ENCODE results near the gene CRYGN.

CRYGN gene

DNA sequence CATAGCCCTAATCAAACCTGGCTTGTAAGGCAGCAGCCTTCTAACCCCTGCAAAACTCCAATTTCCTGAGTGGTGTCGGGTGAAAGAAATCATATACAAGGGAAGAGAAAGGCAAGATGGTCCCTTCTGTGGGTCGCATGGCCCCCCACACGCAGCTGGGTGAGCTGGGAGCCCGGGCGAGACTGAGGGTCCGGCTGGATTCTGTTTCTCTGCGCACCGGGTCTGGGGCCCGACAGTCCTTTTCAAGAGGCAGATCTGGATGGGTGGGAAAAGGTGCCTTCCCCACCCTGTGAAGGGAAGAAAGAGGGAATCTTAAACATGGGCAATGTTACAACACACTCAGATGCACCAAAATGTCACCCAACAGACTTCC, 48.6 kb downstream of the CRYGN start:
- no peak for DNase-seq (ENCODE audit: low read depth)

DNA sequence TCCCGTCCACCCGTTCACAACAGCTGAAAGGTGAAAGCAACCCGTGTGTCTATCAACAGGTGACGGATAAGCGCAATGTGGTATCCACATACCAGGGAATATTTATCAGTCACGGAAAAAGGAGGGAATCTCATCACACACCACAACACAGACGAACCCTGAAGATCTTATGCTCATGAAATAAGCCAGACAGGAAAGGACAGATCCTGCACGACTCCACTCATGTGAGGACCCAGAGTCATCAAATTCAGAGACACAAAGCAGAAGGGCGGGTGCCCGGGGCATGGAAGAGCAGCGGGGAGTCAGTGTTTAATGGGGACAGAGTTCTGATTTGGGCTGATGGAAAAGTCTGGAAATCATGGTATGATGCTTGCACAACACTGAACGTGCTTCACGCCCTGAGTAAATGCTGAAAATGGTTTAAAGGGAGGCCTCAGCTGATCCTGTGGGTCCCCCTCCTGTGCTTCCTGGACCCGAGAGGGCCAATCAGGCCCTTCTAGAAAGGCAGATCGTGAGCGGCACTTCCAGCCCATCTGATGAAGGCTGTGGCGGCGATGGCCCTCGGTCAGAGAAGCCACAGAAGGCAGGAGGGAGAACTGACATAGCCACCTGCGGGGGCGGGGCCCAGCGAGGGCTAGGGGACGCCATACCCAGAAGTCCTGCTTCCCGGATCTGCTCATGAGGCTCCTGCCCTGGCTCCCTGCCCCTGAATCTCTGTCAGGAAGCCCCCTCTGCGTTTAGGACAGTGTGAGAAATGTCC, 49.2 kb downstream of the CRYGN start:
- no peak for DNase-seq (ENCODE audit: low read depth)

DNA sequence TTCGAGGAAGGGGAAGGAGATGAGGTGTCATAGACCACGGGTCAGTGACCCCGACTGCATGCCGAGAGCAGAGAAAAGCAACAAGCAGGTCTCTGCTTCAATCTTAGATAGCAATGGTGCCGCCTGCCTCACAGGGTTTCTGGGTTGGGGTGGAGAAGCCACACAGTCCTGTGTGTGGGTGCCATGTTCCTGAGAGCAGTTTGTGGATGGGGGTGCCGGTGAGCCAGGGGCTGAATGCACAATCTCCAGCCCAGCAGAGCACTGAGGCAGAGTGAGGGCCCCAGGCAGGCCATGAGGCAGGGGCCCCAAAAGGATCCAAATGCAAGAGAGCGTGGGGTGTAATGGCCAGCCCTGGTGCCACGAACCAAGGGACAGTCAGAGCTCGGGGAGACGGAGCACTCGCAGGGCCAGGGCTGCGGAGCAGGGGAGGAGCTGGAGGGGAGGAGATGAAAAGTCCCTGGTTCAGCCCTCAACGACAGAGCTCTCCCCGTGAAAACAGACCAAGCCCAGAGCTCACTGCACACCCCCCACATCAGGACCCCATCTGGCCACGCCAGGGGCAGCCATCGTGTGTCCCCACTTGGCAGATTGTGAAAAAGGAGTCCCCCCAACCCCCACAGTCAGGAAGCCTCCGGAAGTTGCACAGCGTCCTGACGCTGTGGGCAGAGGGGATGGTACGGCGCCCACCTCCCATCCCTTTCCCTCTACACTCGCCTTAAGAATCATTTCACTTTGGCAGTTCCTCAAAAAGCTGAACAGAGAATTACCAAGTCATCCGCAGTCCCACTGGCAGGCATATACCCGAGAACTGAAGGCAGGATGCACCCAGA, 50.0 kb downstream of the CRYGN start:
- DNase-seq (ENCODE audit: low read depth) = no peak

DNA sequence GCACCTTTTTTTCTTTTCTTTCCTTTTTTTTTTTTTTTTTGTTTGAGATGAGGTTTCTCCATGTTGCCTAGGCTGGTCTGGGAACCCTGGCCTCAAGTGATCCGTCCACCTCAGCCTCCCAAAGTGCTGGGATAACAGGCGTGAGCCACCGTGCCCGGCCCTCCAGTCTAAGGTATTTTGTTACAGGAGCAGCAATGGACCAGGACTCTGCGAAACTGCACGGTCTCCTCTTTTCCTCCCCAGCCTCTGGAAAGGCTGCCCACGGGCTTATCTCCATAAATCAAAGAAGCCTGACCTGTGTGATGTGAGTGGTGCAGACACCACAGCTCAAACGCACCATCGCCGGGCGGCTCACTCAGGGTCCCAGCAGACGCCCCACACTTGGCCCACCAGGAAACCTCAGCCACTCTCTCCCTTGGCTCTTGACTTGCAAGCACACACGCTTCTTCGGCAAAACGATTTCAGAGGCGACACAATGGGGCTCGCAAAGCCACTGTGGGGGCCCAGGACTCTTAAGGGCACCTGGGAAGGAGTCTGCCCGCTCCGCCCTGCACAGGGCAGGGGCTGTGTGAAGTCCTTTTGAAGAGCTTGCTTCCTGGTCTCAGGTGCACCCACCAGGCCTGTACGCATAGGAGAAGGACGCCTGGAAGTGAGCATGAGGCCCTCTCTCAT, 50.7 kb downstream of the CRYGN start:
- DNase-seq (ENCODE audit: low read depth) = no peak

DNA sequence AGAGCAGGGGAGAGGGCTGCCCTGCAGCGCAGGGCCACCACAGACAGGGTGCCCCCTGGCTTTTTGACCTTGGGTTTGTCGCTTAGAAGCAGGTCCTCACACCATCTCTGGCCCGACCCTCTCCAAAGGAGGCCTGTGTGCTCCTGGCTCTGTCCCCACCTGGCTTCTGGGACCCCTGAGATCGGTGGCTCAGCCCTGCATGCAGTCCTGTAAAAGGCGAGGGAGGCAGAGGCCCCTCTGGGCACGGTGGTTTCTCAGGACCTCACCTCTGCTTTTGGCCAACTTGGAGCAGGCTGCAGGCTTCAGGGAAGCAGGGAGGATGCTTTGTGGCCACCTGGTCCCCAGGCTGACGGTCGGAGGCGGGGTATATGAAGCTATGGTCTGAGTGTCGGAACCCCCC, 51.5 kb downstream of the CRYGN start:
- DNase-seq (ENCODE audit: low read depth) = no peak

DNA sequence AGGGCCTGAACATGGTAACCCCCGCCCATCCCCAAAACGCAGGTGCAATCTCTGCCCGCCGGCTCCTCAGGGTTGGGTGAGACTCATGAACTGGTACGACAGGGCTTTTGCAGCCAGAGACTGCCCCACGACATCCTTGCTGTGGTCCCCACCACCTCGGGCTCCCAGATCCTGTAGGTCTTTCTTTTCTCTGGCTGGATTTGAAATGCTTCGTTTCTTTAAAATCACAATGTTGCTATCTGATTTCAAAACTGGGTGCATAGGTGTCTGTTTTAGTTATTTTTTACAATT, 52.0 kb downstream of the CRYGN start:
- DNase-seq (ENCODE audit: low read depth) = no peak

GRCh38 chr7:151387161-151388006, 52.6 kb downstream of the CRYGN start:
- no peak for DNase-seq (ENCODE audit: low read depth)

DNA sequence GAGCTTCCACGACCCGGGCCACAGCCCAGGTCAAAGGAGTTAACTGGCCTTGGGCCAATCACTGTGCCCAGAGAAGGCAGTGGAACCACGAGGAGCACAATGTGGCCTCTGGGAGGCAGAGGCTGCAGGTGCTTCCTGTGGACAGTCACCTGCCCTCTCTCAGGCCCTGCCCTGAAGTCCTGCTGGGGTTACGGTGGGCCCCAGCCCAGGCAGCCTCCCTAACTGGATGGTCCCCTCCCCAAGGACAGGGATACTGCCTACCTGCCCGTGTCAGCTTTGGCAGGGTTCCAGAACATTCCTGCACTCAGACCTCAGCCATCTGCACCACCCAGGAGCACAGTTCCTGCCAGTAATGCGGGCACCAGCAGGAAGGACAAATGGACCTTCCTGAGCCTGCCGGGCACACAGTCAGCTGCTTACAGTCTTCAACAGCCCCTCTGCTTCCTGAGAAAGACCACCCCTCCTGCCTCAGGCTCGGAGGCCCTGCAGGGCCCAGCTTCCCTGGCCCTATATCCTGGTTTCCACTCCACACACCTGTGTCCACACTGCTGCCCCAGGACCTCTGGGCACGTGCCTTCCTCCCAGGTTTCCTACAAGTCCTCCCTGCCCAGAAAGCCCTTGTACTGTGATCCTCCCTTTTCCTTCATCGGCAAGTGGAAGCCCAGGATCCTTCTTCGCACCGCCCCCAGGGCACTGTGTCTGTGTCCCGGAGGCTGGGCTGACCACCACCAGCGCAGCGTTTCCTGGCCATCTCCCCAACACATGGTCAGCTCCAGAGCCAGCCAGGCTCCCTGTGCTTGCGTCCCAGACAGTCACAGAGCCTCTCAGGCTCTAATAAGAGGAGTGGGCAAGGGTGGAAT, 53.4 kb downstream of the CRYGN start:
- no peak for DNase-seq (ENCODE audit: low read depth)

DNA sequence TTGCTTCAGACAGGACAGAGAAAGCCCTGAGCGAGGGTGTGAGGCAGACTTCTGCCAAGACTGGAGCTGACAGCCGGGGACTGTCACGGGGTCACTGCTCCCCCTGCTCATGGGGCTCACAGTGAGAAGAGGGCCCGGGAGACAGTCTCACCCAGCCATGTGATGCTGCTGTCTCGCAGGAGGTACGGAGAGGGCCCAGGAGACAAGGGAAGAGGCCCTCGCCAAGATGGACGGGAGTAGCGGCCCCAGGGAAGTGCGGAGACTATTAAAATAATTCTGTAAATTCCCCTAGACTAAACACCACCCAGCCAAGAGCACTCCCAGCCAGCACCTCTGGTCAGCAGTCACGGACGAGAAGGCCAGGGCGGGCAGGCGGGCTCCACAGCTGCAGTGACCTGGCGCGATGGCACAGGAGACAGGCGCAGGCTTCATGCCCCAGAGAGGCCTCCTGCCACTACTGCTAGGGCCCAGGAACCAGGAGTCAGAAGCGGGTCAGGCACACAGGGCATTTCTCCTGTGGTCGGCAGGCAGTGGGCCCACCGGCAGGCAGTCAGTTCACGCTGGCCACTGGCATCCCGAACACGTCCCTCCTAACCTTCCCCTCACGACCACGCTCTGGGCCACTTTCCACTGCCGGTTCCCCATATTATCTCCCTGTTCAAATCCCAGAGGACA, 54.2 kb downstream of the CRYGN start:
- no peak for DNase-seq (ENCODE audit: low read depth)

DNA sequence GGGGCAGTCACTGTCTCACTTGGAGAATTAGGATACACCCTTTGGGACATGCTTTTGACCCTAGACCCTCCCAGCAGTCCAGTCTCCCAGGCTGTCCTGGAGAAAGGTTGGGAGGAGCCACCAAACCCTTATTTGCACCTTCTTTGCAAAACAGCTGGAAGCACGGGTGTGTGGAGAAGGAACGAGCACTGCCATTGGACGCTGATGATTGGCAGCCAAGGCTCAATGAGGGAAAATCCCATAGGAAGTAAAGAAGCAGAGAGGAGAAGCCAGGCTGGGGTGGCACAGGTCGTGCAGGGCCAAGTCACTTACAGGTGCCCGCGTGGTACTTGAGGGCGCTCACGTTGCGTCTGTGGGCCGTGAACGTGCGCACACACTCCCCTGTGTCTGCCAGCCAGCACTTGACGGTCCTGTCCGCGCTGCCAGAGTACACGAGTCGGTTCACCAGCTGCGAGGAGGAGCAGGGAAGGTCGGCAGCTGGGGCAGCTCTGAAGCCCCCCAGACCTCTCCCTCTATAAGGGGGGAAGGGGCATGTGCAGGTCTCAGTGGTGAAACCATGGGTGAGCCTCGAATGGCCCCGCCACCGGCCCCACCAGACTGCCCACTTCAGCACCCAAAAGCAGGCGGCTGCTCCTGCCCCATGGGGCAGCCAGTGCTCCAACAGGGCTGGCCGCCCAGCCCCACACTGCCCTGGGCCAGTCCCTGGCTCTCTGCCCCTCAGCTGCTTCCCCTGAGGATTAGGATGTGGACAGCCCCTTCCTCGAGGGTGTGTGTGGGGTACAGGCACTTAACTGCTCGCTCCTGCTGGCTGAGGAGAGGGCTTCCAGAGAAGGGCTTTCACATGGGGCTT, 54.9 kb downstream of the CRYGN start:
- no peak for DNase-seq (ENCODE audit: low read depth)

DNA sequence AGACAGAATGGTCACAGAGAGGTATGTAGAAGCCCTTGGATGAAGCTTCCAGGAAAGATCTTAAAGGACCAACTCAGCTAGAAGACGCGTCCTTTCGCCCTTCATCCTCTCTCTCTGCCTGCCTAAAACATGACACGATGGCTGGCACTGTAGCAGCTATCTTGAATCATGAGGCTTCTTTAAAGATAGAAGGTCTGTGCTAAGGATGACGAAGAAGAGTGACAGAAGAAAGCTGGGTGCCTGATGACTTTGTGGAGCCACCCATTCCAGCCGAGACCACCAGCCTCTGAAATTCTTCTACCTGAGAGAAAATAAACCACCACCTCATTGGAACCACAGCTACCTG, 55.6 kb downstream of the CRYGN start:
- DNase-seq (ENCODE audit: low read depth) = no peak

DNA sequence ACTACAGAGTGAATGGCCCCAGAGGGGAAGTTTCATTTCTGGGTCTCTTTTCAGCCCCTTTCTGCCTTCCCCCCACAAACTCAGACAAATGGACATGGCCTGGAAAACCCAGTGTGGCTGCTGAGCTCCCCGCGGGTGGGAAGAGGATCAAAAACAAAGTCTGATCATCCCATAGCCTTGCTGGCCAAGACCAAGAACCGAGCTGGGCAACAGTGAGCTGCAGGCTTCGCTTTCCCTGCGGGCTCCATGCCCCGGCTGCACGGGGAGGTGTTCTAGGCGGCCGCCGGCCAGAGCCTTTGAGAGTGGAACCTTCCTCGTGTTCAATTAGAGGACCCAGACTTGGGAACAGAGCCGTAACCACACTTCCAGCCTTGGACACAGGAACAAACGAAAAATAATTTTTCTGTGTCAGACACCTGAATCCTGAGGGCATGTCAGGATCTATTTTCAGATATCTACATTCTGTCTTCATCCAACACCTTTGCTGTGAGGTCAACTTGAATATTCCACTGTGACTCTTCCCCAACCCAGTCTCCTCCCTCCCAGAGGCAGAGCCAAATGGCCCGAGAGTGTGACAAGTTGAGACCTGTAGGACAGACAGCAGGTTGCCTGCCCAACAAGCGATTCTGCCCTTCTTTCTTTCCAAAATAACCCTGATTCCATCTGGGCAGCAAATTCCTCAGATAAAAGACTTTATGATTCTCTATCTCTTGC, 56.1 kb downstream of the CRYGN start:
- no peak for DNase-seq (ENCODE audit: low read depth)

GRCh38 chr7:151382079-151382885, 57.7 kb downstream of the CRYGN start:
- DNase-seq (ENCODE audit: low read depth) = no peak

DNA sequence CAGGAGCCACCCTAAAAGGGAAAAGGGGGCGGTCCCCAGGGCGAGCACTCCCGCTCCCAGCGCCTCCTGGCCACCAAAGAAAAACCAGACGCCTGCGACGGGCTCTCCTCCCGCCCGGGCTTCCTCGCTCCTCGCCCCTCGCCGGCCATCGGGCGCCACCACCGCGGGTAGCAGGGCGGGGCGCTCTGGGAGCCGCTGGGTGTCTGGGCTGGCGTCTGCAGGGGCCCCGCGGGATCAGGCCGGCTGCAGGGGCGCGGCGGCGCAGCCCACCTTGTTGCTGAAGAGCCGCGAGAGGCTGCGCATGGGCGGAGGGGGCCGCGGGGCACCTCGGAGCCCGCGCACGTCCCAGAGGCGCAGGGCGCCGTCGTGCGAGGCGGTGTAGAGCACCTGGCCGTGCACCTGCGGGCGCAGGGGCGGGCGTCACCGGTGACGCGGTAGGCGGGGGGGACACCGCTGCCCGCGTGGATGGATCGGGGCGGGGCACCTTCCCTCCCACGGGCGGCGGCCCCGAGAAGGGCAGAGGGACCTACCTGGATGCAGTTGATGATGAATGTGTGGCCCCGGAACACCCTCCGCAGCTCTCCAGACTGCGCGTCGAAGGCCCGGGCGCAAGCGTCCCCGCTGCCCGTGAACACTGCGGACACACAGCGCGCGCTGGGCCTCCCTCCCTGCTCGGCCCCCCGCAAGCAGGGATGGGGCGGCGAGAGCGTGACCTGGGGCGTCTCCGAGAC, 58.4 kb downstream of the CRYGN start:
- DNase-seq (ENCODE audit: low read depth) = no peak

DNA sequence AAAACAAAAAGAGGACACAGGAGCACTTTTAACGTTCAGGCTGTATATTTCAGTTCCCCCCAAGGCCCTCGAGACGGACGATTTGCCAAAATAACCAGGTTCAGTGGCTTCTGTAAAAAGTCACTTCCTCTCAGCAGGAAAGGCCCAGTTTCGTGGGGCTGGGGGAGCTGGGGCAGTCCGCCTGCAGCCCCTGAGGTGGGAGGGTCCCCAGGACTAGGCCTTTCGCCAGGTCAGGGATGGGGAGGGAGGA, 58.9 kb downstream of the CRYGN start:
- DNase-seq (ENCODE audit: low read depth) = no peak

DNA sequence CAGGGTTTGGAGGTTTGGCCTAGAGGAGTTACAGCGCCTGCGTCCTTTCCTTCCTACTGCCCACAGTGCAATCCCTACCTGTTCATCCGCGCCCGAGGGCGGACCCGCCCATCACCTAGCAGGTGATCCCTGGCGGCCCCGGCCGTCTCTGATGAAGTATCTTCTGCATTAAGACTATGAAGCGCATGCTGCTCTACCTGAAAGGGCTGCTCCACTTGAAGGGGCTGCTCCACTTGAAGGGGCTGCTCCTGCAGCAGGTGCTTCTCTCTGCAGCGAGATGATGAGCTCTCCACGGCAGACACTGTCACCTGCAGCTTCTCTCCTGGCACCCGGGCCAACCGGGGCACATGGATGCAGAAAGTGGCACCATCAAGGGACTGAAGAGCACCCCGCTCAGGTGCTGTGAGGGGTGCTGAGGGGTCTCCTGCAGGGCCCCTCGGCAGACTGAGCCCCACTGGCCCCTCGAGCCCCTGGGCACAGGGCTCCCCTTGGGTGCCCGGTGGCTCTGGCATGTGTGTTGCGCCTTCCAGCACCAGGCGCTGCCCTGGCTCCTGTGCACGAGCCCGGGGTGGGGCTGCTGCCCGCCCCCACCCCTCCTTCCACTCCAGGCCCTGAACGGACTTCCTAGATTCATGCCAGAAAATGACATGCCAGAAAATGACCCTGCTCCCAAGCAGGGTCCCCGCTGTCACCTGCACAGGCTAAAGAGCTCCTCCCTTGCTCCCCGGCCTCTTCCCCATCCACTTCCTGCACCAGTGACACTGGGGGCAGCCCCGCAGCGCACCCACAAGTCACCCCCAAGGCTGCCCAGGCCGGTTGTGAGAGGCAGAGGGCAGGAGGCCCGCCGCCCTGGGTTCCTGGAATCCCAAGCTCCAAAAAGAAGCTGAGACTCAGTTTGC, 59.5 kb downstream of the CRYGN start:
- no peak for DNase-seq (ENCODE audit: low read depth)
